ENCODE data around the gene SPTB. TPM values are rescaled to one million over a fixed set of nuclear protein-coding genes. Genes with fewer than 3 reads are reported as not detected.
A peak's percentile ranks its signal among the peaks of the same experiment; 100 is the strongest.

SPTB gene
- total RNA-seq, 1 donor from 2014 or later: 1.8 TPM

DNA sequence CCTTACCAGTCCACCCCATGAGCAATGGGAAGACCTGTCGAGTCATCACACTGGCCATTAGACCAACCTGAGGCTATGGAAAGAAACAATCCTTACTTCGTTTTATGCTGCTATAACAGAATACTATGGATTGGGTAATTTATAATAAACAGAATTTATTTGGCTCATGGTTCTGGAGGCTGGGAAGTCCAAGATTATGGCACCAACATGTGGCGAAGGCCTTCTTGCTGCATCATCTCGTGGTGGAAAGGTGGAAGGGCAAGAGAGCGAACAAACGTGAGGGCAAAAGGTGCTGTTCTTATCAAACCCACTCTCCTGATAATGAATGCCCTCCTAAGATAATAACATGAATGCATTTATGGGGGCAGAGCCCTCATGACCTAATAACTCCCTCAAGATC, 9.6 kb upstream of the SPTB start:
- H3K4me3 ChIP-seq (ENCODE audit: low read depth, low read length): no peak overlapping the region
- TF ChIP-seq, protein P1, sequence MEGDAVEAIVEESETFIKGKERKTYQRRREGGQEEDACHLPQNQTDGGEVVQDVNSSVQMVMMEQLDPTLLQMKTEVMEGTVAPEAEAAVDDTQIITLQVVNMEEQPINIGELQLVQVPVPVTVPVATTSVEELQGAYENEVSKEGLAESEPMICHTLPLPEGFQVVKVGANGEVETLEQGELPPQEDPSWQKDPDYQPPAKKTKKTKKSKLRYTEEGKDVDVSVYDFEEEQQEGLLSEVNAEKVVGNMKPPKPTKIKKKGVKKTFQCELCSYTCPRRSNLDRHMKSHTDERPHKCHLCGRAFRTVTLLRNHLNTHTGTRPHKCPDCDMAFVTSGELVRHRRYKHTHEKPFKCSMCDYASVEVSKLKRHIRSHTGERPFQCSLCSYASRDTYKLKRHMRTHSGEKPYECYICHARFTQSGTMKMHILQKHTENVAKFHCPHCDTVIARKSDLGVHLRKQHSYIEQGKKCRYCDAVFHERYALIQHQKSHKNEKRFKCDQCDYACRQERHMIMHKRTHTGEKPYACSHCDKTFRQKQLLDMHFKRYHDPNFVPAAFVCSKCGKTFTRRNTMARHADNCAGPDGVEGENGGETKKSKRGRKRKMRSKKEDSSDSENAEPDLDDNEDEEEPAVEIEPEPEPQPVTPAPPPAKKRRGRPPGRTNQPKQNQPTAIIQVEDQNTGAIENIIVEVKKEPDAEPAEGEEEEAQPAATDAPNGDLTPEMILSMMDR (conservative IDR thresholded peaks at IDR 0.05; ENCODE audit: low read depth, low read length): no peak
- no peak for DNase-seq (ENCODE audit: low read depth)

DNA sequence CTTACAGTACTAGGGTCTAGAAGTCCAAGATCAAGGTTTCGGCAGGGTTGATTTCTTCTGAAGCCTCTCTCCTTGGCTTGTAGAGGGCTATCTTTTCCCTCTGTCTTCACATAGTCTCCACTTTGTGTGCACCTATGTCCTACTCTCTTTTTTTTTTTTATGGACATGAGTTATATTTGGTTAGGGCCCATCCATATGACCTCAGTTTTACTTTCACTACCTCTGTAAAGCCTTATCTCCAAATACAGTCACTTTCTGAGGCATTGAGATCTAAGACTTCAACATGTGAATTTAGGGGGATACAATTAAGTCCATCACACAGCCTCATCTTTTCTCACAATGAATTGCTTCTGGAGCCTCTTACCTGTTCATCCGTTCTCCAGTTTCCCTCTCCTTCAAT, 5.9 kb upstream of the SPTB start:
- TF ChIP-seq, protein P1 (conservative IDR thresholded peaks at IDR 0.05; ENCODE audit: low read depth, low read length): no peak
- DNase-seq (ENCODE audit: low read depth): no peak
- H3K4me3 ChIP-seq (ENCODE audit: low read depth, low read length): no peak overlapping the region

DNA sequence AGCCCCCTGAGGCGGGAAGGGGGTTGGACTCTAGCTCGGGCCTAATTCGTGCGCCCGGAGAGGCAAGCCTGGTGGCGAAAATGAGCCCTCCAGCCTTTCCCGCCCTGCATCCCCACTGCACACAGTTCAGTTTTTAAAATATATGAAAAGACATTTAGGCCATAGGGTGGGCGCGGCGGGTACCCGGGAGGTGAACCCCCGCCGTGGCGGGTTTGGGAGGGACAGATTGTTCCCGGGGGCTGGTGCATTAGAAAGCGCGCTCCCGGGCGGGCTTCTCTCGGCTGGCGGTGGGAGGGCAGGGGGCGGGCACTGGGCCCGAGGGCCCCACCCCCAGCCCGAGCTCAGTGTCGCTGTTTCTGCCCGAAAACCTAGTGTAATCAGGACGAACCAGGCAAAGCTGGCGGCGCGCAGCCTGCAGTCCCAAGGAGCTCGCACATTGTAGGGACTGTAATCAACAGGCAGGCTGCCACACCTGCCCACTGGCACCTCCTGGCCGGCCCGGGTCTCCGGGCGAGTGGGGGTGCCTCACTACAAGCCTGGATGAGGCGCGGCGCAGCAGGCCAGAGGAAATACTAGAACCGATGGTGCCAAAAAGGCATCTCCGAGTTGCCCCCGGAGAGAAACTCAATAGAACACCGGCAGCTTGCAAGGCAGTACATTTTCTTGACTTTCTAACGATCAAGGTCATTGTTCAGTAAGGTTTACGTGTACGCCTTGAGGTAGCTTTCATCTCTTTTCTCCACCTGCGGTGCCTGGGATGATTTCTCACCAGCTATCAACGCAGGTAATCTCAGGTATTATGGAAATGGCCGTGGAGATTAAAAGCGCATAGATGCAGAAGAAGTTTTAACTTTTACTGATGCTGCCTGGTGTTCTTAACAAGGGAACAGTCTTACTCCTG, 764 bp upstream of the SPTB start:
- TF ChIP-seq, protein P1 (conservative IDR thresholded peaks at IDR 0.05; ENCODE audit: low read depth, low read length): no peak
- no peak for DNase-seq (ENCODE audit: low read depth)
- H3K4me3 ChIP-seq (ENCODE audit: low read depth, low read length): peak overlapping the region; percentile 45

DNA sequence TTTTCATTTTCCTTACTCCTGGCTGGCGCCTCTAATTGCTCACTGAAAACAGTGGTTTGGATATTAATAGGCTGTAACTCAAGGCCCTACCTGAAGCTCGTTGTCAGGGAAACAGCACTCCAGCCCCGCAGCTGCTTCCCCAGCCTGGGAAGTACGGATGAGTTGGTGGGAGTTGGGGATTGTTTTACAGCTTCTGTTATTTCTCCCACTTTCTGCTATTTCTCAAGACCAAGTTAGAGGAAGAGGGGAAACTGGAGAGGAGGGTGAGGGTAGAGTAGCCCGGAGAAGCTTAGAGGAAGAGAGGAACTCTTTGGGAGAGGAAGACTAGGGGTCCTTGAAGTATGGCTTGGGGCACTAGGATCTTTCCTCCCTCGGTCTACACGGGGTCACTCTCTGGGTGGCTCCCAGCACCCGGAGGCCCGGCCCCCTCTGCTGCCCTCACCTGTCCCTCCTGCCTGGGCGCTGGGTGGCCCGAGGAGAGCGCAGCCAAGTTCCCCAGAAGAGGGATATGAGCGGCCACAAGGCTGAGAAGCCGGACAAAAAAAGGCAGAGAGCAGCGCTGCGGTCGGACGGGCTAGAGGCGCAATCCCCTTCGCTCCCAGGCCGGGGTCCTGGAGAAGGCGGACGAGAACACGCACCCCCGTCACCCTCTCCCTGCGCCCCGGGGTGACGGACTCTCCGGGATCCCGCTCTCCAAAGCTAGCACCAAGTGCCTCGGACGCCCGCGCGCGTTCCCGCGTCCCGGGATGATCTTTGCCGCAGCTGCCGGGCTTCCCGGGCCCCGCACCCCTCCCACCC, 671 bp downstream of the SPTB start:
- H3K4me3 ChIP-seq (ENCODE audit: low read depth, low read length): no peak overlapping the region
- no peak for DNase-seq (ENCODE audit: low read depth)
- TF ChIP-seq, protein P1 (conservative IDR thresholded peaks at IDR 0.05; ENCODE audit: low read depth, low read length): no peak

GRCh38 chr14:64877846-64878245, 1.9 kb downstream of the SPTB start:
- DNase-seq (ENCODE audit: low read depth): no peak
- TF ChIP-seq, protein P1 (conservative IDR thresholded peaks at IDR 0.05; ENCODE audit: low read depth, low read length): no peak
- H3K4me3 ChIP-seq (ENCODE audit: low read depth, low read length): no peak overlapping the region

DNA sequence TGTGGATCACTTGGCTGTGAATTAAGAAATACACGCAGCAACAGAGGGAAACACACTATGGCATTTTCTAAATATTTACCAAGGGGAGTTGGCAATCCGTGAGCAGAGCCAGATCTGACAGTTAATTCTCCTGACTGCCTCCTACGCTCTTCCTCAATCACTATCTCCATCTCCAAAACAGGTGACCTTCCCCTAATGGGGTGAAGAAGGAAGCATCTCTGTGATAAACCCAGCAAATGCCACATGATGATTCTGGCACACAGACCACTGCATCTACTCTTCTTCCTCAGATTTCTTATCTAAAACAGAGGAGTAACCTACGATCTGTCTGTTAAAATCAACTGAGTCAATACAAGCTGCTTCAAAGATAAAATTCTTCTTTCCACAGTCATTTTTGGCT, 4.4 kb downstream of the SPTB start:
- no peak for DNase-seq (ENCODE audit: low read depth)
- H3K4me3 ChIP-seq (ENCODE audit: low read depth, low read length): no peak overlapping the region
- TF ChIP-seq, protein P1 (conservative IDR thresholded peaks at IDR 0.05; ENCODE audit: low read depth, low read length): no peak
